Naive B cell (primary cell): ENCODE results near the gene SLC35F3. TPM values are rescaled to one million over a fixed set of nuclear protein-coding genes. Genes with fewer than 3 reads are reported as not detected.
A peak's percentile ranks its signal among the peaks of the same experiment; 100 is the strongest.

Experiments used
- ATAC-seq, 2 donors: fragments of 150-1000 bp; cut with Tn5 transposase; 2 replicates each; pipeline ENCODE4 v1.10.0; 2021; ENCODE audit warnings: low read depth in 2 of 2, mild to moderate bottlenecking in 2 of 2, moderate library complexity in 2 of 2
- DNase-seq: peaks from one replicate; pipeline ENCODE4 v3.0.0; 2022
- H3K27ac Mint-ChIP-seq, 6 donors: one replicate each; pipeline ENCODE4 v1.8.0; 2020 to 2022; ENCODE audit warnings: mild to moderate bottlenecking in 6 of 6, mixed read lengths in 6 of 6, moderate library complexity in 5 of 6, inconsistent platforms in 2 of 6
- H3K27me3 Mint-ChIP-seq, 3 donors: one replicate each; pipeline ENCODE4 v1.8.0; 2021 to 2022; ENCODE audit warnings: mixed read lengths in 3 of 3, mild to moderate bottlenecking in 1 of 3
- H3K36me3 Mint-ChIP-seq, 2 donors: one replicate each; pipeline ENCODE4 v1.8.0; 2020 to 2022; ENCODE audit warnings: mixed read lengths in 2 of 2, inconsistent platforms in 1 of 2, mild to moderate bottlenecking in 1 of 2
- H3K4me1 Mint-ChIP-seq, 3 donors: one replicate each; pipeline ENCODE4 v1.8.0; 2020 to 2022; ENCODE audit warnings: mixed read lengths in 3 of 3, inconsistent platforms in 1 of 3, mild to moderate bottlenecking in 1 of 3, moderate library complexity in 1 of 3
- H3K4me3 Mint-ChIP-seq, 8 donors: one replicate each; pipeline ENCODE4 v1.8.0; 2020 to 2022; ENCODE audit warnings: mild to moderate bottlenecking in 8 of 8, mixed read lengths in 8 of 8, moderate library complexity in 8 of 8, inconsistent platforms in 2 of 8
- H3K9me3 Mint-ChIP-seq, 7 donors: one replicate each; pipeline ENCODE4 v1.8.0; 2020 to 2022; ENCODE audit warnings: mixed read lengths in 7 of 7, mild to moderate bottlenecking in 5 of 7, inconsistent platforms in 2 of 7, moderate library complexity in 1 of 7
- polyA plus RNA-seq, 6 donors: library from polyadenylated mRNA; unstranded; fragments of 300-500 nt; fragmentation: Illumina TruSeq; gene quantifications; one replicate each; pipeline ENCODE4 v1.2.3, GENCODE V29; 2021; ENCODE audit warnings: low read depth in 6 of 6

Gene SLC35F3
- polyA plus RNA-seq, 6 donors from 2014 or later, result not detected

DNA sequence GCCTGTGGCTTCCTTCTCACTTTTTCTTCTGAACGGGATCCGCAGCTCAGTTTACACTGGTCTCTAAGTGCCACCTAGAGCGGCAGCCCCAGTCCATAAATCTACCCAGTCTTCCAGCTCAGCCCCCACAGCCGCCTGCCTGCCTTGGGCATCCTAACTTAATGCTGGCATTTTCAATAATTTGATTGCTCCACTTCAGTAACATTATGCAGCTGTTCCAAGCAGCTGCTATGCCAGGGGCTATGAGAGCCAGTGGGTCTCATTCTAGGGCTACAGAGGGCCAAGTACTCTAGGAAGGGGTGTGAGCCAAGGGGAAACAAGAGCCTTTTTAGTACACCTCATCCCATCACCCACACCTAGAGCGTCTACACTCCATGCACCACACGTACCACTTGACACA is 420.3 kb downstream of the SLC35F3 start:
- Mint-ChIP-seq H3K4me3 (peak overlapping the region in 1 of 8 donors; percentile 0), H3K9me3 (peaks cover 0 to 6% (median 2%) of the 10 kb centered on the region in 7 donors), H3K36me3 (no peaks in the 10 kb centered on the region), H3K27me3 (peaks cover 31 to 43% (median 36%) of the 10 kb centered on the region in 3 donors), H3K27ac (peak overlapping the region in 2 of 6 donors; percentile 69 to 84), H3K4me1 (peaks cover 17 to 35% (median 21%) of the 10 kb centered on the region in 3 donors)
- DNase-seq (no peak), ATAC-seq (no peak)

DNA sequence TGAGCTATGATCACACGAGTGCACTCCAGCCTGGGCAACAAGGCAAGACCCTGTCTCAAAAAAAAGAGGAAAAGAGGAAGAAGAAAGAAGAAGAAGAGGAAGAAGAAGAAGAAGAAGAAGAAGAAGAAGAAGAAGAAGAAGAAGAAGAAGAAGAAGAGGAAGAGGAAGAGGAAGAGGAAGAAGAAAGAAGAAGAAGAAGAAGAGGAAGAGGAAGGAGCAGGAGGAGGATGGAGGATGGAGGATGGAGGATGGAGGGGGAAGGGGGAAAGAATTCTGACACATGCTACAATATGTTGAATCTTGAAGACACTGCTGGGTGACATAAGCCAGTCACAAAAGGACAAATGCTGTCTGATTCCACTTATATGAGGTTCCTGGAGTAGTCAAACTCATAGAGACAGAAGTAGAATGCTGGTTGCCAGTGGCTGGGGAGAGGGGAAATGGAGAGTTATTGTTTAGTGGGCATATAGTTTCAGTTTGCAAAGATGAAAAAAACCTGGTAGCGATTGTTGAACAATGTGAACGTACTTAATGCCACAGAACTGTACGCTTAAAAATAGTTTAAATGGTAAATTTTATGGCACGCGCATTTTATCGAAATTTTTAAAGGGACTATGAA is 421.5 kb downstream of the SLC35F3 start:
- ATAC-seq (peak; percentile 24 to 33), DNase-seq (no peak)
- peak overlapping the region in 5 of 6 donors; percentile 20 to 91 (median 80) for H3K27ac Mint-ChIP-seq
- H3K36me3 Mint-ChIP-seq, result no peaks in the 10 kb centered on the region
- H3K4me1 Mint-ChIP-seq, result peaks cover 21 to 40% (median 31%) of the 10 kb centered on the region in 3 donors
- peak overlapping the region; percentile 58 to 93 (median 85) for H3K4me3 Mint-ChIP-seq
- peaks cover 0 to 6% (median 3%) of the 10 kb centered on the region in 7 donors for H3K9me3 Mint-ChIP-seq
- H3K27me3 Mint-ChIP-seq, result peaks cover 24 to 36% (median 29%) of the 10 kb centered on the region in 3 donors

DNA sequence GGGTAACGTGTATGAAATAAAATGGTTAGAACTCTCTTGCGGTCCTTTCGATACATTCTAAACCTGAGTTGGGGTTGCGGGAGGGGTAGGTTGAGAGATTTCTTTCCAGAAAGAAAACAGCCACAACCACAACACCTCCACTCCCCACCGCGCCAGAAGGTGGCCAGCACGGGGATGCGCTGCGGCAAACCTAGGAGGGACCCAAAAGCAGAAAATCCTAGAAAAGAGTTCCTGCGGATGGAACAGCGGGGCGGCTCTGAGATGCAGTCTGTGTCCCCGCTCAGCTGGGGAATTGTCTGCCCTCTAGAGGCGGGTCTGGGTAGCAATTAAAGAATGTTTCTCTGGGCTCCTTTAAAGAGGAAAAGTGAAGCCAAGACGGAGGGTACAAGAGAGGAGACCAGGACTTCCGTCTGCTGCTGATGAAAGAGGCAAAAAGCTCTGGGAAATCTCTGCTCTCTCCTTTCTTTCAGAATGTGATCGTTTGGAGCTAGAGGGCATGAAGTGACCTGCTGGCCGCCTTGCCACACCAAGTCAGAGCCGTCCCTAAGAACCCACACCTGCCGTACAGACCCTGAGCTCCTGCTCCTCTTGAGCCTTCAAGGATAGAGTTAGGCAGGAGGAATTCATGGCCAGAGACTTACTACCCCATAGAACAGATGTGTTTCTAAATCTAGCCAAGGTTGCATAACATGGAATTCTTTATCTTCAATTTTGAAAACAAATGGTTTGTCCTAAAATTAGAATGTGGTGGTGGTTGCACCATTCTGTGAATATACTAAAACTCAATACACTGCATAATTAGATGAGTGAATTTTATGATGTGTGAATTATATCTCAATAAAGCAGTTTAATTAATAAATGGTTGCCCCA is 422.3 kb downstream of the SLC35F3 start:
- Mint-ChIP-seq H3K36me3 (peaks cover 0 to 6% of the 10 kb centered on the region in 2 donors), H3K9me3 (peaks cover 0 to 6% (median 3%) of the 10 kb centered on the region in 7 donors), H3K27me3 (peaks cover 20 to 35% (median 26%) of the 10 kb centered on the region in 3 donors), H3K4me1 (peaks cover 21 to 35% (median 31%) of the 10 kb centered on the region in 3 donors), H3K4me3 (peak overlapping the region; percentile 58 to 93 (median 85)), H3K27ac (peak overlapping the region in 5 of 6 donors; percentile 20 to 91 (median 40))
- ATAC-seq (peak; percentile 75 to 79), DNase-seq (peak; percentile 32)

DNA sequence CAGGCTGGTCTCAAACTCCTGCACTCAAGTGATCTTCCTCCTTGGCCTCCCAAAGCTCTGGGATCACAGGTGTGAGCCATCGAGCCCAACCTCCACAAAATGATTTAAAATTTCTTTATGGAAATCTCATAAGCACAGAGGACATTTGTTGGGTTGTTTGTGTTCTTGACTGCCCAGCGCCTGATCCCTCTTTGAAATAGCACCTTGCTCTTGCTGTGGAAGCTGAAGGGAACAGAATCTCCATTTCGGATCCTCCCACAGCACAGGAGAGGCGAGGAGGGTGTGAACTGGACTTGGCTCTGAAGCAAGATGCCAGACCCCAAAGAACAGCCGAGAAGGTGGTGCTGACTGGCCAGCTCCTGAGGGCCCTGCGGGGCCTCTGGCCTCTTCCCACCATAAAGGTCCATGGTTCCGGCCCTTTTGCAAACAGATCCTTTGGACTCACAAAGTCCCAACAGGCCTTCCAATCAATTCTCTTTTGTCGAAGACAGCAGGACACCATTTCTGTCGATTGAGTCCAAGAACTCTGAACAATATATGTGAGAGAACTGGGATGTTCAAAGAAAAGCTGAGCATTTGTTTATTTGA is 423.2 kb downstream of the SLC35F3 start:
- ATAC-seq, result no peak
- Mint-ChIP-seq H3K36me3 (peaks cover 0 to 16% of the 10 kb centered on the region in 2 donors), H3K27me3 (peaks cover 23 to 37% (median 28%) of the 10 kb centered on the region in 3 donors), H3K4me3 (no peak overlapping the region), H3K27ac (no peak overlapping the region), H3K4me1 (peaks cover 16 to 35% (median 31%) of the 10 kb centered on the region in 3 donors), H3K9me3 (peaks cover 0 to 14% (median 4%) of the 10 kb centered on the region in 7 donors)
- DNase-seq, result no peak

DNA sequence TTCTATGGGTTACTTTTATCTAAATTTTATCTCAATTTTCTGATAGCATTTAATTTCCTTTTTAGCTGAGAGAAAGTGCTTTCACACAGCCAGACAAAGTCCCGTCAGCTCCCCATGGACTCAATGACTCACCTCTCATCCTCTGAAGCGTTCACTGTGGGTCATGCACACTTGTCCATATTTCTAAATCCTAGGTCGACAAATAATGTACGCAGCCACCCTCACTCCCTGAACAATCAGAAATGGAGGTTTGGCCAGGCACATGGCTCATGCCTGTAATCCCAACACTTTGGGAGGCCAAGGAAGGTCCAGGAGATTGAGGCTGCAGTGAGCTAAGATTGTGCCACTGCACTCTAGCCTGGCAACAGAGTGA is 426.4 kb downstream of the SLC35F3 start:
- Mint-ChIP-seq H3K9me3 (peaks cover 0 to 15% (median 10%) of the 10 kb centered on the region in 7 donors), H3K4me3 (peak overlapping the region in 2 of 8 donors; percentile 4 to 40), H3K27ac (peak overlapping the region in 1 of 6 donors; percentile 66), H3K4me1 (peaks cover 14 to 23% (median 19%) of the 10 kb centered on the region in 3 donors), H3K27me3 (peaks cover 13 to 30% (median 22%) of the 10 kb centered on the region in 3 donors), H3K36me3 (peaks cover 0 to 24% of the 10 kb centered on the region in 2 donors)
- no peak for DNase-seq
- no peak for ATAC-seq

DNA sequence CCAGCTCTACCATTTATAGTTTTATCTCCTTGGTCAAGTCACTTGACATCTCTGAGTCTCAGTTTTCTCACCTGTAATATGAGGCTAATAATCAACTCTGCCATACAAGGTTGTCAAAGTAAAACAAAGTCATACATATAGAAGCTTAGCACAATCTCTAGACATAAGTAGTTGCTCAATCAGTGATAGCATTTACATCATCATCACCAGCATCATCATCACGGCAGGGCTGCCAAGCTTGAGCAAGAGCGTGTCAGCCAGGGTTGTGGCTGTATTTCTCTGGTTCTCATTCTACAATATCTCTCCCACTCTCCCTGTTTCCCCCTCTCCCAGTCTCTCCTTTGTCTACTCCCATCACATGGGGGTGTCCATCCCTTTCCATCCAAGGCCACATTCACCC is 427.0 kb downstream of the SLC35F3 start:
- ATAC-seq (no peak), DNase-seq (no peak)
- peak overlapping the region in 1 of 6 donors; percentile 22 for H3K27ac Mint-ChIP-seq
- peaks cover 2 to 17% (median 15%) of the 10 kb centered on the region in 7 donors for H3K9me3 Mint-ChIP-seq
- peaks cover 2 to 29% of the 10 kb centered on the region in 2 donors for H3K36me3 Mint-ChIP-seq
- no peak overlapping the region for H3K4me3 Mint-ChIP-seq
- H3K4me1 Mint-ChIP-seq, result peaks cover 9 to 16% (median 12%) of the 10 kb centered on the region in 3 donors
- H3K27me3 Mint-ChIP-seq, result peaks cover 13 to 34% (median 26%) of the 10 kb centered on the region in 3 donors

DNA sequence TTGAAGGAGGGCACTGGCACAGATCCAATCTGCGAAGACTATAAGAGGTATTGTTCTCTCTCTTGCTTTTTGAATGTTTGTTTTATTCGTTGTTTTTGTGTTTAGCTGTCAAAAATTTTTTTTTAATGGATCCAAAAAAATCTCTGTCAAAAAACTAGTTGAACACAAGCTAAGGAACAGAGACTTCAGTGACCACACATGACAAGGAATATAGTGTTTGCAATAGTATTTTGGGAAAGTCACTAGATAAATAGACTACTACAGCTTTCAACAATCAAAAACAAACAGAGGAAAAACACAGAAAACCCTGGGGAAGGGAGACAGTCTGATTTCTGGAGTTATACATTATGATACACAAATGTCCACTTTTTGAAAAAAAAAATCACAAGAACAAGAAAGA is 431.9 kb downstream of the SLC35F3 start:
- Mint-ChIP-seq H3K27me3 (peaks cover 9 to 36% (median 34%) of the 10 kb centered on the region in 3 donors), H3K4me3 (no peak overlapping the region), H3K36me3 (peaks cover 15 to 45% of the 10 kb centered on the region in 2 donors), H3K27ac (no peak overlapping the region), H3K4me1 (no peaks in the 10 kb centered on the region), H3K9me3 (peaks cover 11 to 57% (median 43%) of the 10 kb centered on the region in 7 donors)
- ATAC-seq (no peak), DNase-seq (no peak)

DNA sequence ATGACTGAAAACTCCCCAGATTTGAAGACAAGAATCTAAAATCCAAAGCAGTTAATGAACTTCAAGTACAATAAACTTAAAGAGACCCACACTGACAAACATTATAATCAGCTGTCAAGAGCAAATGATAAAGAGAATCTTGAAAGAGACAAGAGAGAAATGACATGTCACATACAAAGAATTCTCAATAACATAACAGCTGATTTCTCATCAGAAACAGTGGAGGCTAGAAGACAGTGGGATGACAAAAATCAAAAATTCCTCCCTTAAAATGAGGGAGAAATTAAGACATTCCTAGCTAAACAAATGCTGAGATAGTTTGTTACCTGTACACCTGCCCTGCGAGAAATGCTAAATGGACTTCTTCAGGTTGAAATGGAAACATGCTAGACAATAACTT is 432.8 kb downstream of the SLC35F3 start:
- ATAC-seq (no peak), DNase-seq (no peak)
- Mint-ChIP-seq H3K27ac (no peak overlapping the region), H3K4me3 (no peak overlapping the region), H3K9me3 (peaks cover 5 to 57% (median 43%) of the 10 kb centered on the region in 7 donors), H3K36me3 (peaks cover 15 to 36% of the 10 kb centered on the region in 2 donors), H3K27me3 (peaks cover 4 to 32% (median 27%) of the 10 kb centered on the region in 3 donors), H3K4me1 (no peaks in the 10 kb centered on the region)

DNA sequence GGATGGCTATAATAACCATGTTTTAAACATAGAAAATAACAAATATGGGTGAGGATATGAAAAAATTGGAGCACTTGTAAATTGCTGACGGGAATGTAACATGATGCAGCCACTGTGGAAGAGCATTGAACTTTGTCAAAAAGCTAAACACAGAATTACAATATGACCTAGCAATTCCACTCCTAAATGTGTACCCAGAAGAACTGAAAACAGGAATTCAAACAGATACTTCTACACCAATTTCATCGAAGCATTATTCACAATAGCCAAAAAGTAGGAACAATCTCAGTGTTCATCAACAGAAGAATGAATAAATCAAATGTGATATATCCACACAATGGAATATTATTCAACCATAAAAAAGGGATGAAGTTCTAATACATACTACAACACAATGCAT is 436.1 kb downstream of the SLC35F3 start:
- DNase-seq (no peak), ATAC-seq (no peak)
- Mint-ChIP-seq H3K4me3 (no peak overlapping the region), H3K4me1 (no peaks in the 10 kb centered on the region), H3K36me3 (peaks cover 15 to 27% of the 10 kb centered on the region in 2 donors), H3K27me3 (peaks cover 0 to 31% (median 7%) of the 10 kb centered on the region in 3 donors), H3K27ac (no peak overlapping the region), H3K9me3 (peaks cover 0 to 52% (median 38%) of the 10 kb centered on the region in 7 donors)

DNA sequence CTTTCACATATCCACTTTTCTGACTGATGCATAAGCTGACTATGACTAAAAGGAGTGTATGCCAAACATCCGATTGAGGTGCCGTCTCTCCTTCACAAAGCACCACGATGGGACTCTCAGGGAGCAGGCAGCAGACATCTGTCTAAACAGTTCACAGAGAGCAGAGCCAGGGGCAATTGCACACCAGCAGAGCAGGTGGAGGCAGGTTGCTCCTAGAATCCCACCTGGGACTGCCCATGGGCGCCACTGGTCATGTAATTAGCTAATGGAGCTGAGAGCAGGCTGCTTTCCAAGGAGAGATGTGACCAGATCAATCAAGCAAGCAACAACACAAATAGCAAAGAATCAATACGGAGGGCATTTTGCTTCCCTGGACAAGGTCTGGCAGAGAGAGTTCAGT is 438.3 kb downstream of the SLC35F3 start:
- Mint-ChIP-seq H3K4me3 (peak overlapping the region in 1 of 8 donors; percentile 66), H3K27ac (peak overlapping the region in 1 of 6 donors; percentile 60), H3K4me1 (no peaks in the 10 kb centered on the region), H3K36me3 (peaks cover 5 to 6% of the 10 kb centered on the region in 2 donors), H3K9me3 (peaks cover 0 to 30% (median 17%) of the 10 kb centered on the region in 7 donors), H3K27me3 (peaks cover 0 to 24% (median 0%) of the 10 kb centered on the region in 3 donors)
- ATAC-seq, result no peak
- DNase-seq, result no peak

DNA sequence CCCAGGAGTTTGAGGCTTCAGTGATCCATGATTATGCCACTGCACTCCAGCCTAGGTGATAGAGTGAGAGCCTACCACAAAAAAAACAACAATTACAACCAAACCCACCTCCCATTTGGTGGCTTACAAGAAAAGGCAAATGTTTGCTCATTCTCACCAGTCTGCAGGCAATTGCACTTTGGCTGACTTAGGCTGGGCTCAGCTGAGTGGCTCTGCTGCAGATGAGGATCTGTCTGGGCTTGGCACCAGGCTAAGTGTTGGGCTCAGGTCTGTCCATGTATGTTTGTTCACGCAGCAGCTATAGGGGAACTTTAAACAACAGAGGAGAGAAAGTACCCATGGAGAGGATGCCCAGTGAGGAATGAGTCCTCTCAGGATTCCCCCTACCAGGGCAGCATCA is 440.8 kb downstream of the SLC35F3 start:
- ATAC-seq, result no peak
- H3K27ac Mint-ChIP-seq, result peak overlapping the region in 1 of 6 donors; percentile 61
- peaks cover 10 to 37% (median 11%) of the 10 kb centered on the region in 3 donors for H3K27me3 Mint-ChIP-seq

DNA sequence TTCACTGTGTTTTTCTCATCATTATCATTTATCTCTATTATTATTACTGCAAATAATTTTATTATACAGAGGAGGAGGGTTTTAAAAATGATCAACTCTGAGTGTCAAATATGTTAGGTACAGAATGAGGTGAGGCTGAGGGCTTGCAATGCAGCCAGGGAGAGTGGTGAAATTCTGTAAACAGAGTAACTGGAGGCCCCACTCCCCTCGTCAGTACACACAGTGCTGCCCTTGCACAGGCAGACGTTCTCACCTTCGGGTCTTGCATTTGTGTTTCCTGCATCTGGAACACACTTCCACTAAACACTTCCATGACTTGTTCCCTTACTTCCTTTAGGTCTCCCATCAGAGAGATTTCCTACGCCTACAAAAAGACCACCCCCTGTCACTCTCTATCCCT is 444.5 kb downstream of the SLC35F3 start:
- no peaks in the 10 kb centered on the region for H3K4me1 Mint-ChIP-seq
- ATAC-seq (no peak), DNase-seq (no peak)
- H3K27ac Mint-ChIP-seq, result peak overlapping the region in 1 of 6 donors; percentile 72
- H3K36me3 Mint-ChIP-seq, result no peaks in the 10 kb centered on the region
- peaks cover 21 to 23% (median 22%) of the 10 kb centered on the region in 3 donors for H3K27me3 Mint-ChIP-seq
- H3K9me3 Mint-ChIP-seq, result peaks cover 0 to 6% (median 0%) of the 10 kb centered on the region in 7 donors
- no peak overlapping the region for H3K4me3 Mint-ChIP-seq

More for the DNA sequence above, 440.8 kb downstream of the SLC35F3 start:
- no peaks in the 10 kb centered on the region for H3K4me1 Mint-ChIP-seq
- peaks cover 5 to 6% of the 10 kb centered on the region in 2 donors for H3K36me3 Mint-ChIP-seq
- DNase-seq, result no peak
- H3K9me3 Mint-ChIP-seq, result peaks cover 0 to 10% (median 3%) of the 10 kb centered on the region in 7 donors
- no peak overlapping the region for H3K4me3 Mint-ChIP-seq
